ENCODE results near the gene SULF2. TPM values are rescaled to one million over a fixed set of nuclear protein-coding genes. Genes with fewer than 3 reads are reported as not detected.

The SULF2 gene
- total and polyA plus RNA-seq, 9 of the 15 experiments (the other 6 are each of a cell fraction or from before 2014, with no cell fraction given): 0.33 TPM; not detected in 8

GRCh38 chr20:47659904-47660601 lies 125.2 kb downstream of the SULF2 start (continued):
- TF ChIP-seq CBX3 (IDR thresholded peaks at IDR 0.05; ENCODE audit: borderline replicate concordance in 1 of 2, low read length in 2 of 2) (no peak), TEAD4 (IDR thresholded peaks at IDR 0.05; ENCODE audit: low read length) (peak; percentile 63; the same call in 1 of the 2 replicates), TEAD4 (CRISPR knock-in tag; IDR thresholded peaks at IDR 0.05; ENCODE audit: borderline replicate concordance) (no peak), PHB2 (IDR thresholded peaks at IDR 0.05; ENCODE audit: low read depth) (no peak), CBFA2T3 (IDR thresholded peaks at IDR 0.05) (peak; percentile 65), ZNF778 (CRISPR knock-in tag; IDR thresholded peaks at IDR 0.05) (no peak), ZNF263 (CRISPR knock-in tag; IDR thresholded peaks at IDR 0.05; ENCODE audit: borderline replicate concordance) (no peak), NCOA6 (IDR thresholded peaks at IDR 0.05) (no peak), MIER1 (IDR thresholded peaks at IDR 0.05; ENCODE audit: low read depth) (no peak), PREB (CRISPR knock-in tag; IDR thresholded peaks at IDR 0.05) (no peak), ARID4B (CRISPR knock-in tag; IDR thresholded peaks at IDR 0.05) (no peak), CREB1 (IDR thresholded peaks at IDR 0.05) (no peak), CREB1 (CRISPR knock-in tag; IDR thresholded peaks at IDR 0.05) (no peak)
- TF ChIP-seq, protein P1, sequence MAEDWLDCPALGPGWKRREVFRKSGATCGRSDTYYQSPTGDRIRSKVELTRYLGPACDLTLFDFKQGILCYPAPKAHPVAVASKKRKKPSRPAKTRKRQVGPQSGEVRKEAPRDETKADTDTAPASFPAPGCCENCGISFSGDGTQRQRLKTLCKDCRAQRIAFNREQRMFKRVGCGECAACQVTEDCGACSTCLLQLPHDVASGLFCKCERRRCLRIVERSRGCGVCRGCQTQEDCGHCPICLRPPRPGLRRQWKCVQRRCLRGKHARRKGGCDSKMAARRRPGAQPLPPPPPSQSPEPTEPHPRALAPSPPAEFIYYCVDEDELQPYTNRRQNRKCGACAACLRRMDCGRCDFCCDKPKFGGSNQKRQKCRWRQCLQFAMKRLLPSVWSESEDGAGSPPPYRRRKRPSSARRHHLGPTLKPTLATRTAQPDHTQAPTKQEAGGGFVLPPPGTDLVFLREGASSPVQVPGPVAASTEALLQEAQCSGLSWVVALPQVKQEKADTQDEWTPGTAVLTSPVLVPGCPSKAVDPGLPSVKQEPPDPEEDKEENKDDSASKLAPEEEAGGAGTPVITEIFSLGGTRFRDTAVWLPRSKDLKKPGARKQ (CRISPR knock-in tag; IDR thresholded peaks at IDR 0.05): no peak
- TF ChIP-seq, protein P2, sequence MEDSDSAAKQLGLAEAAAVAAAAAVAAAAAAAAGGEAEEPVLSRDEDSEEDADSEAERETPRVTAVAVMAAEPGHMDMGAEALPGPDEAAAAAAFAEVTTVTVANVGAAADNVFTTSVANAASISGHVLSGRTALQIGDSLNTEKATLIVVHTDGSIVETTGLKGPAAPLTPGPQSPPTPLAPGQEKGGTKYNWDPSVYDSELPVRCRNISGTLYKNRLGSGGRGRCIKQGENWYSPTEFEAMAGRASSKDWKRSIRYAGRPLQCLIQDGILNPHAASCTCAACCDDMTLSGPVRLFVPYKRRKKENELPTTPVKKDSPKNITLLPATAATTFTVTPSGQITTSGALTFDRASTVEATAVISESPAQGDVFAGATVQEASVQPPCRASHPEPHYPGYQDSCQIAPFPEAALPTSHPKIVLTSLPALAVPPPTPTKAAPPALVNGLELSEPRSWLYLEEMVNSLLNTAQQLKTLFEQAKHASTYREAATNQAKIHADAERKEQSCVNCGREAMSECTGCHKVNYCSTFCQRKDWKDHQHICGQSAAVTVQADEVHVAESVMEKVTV (CRISPR knock-in tag; IDR thresholded peaks at IDR 0.05): no peak
- TF ChIP-seq, protein P3, sequence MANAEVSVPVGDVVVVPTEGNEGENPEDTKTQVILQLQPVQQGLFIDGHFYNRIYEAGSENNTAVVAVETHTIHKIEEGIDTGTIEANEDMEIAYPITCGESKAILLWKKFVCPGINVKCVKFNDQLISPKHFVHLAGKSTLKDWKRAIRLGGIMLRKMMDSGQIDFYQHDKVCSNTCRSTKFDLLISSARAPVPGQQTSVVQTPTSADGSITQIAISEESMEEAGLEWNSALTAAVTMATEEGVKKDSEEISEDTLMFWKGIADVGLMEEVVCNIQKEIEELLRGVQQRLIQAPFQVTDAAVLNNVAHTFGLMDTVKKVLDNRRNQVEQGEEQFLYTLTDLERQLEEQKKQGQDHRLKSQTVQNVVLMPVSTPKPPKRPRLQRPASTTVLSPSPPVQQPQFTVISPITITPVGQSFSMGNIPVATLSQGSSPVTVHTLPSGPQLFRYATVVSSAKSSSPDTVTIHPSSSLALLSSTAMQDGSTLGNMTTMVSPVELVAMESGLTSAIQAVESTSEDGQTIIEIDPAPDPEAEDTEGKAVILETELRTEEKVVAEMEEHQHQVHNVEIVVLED (CRISPR knock-in tag; IDR thresholded peaks at IDR 0.05): no peak
